Naive B cell (primary cell): ENCODE measurements around the gene AXIN2. TPM values are rescaled to one million over a fixed set of nuclear protein-coding genes. Genes with fewer than 3 reads are reported as not detected.
"Not testable (repeated sequence)": the region's sequence is repeated elsewhere in the genome, so short reads cannot be mapped to it uniquely, and the experiment has no call there.

Source experiments
- ATAC-seq, 2 donors: fragments of 150-1000 bp; cut with Tn5 transposase; 2 replicates each; pipeline ENCODE4 v1.10.0; 2021; ENCODE audit warnings: low read depth in 2 of 2, mild to moderate bottlenecking in 2 of 2, moderate library complexity in 2 of 2
- DNase-seq: peaks from one replicate; pipeline ENCODE4 v3.0.0; 2022
- H3K27ac Mint-ChIP-seq, 6 donors: one replicate each; pipeline ENCODE4 v1.8.0; 2020 to 2022; ENCODE audit warnings: mild to moderate bottlenecking in 6 of 6, mixed read lengths in 6 of 6, moderate library complexity in 5 of 6, inconsistent platforms in 2 of 6
- H3K27me3 Mint-ChIP-seq, 3 donors: one replicate each; pipeline ENCODE4 v1.8.0; 2021 to 2022; ENCODE audit warnings: mixed read lengths in 3 of 3, mild to moderate bottlenecking in 1 of 3
- H3K36me3 Mint-ChIP-seq, 2 donors: one replicate each; pipeline ENCODE4 v1.8.0; 2020 to 2022; ENCODE audit warnings: mixed read lengths in 2 of 2, inconsistent platforms in 1 of 2, mild to moderate bottlenecking in 1 of 2
- H3K4me1 Mint-ChIP-seq, 3 donors: one replicate each; pipeline ENCODE4 v1.8.0; 2020 to 2022; ENCODE audit warnings: mixed read lengths in 3 of 3, inconsistent platforms in 1 of 3, mild to moderate bottlenecking in 1 of 3, moderate library complexity in 1 of 3
- H3K4me3 Mint-ChIP-seq, 8 donors: one replicate each; pipeline ENCODE4 v1.8.0; 2020 to 2022; ENCODE audit warnings: mild to moderate bottlenecking in 8 of 8, mixed read lengths in 8 of 8, moderate library complexity in 8 of 8, inconsistent platforms in 2 of 8
- H3K9me3 Mint-ChIP-seq, 7 donors: one replicate each; pipeline ENCODE4 v1.8.0; 2020 to 2022; ENCODE audit warnings: mixed read lengths in 7 of 7, mild to moderate bottlenecking in 5 of 7, inconsistent platforms in 2 of 7, moderate library complexity in 1 of 7
- polyA plus RNA-seq, 6 donors: library from polyadenylated mRNA; unstranded; fragments of 300-500 nt; fragmentation: Illumina TruSeq; gene quantifications; one replicate each; pipeline ENCODE4 v1.2.3, GENCODE V29; 2021; ENCODE audit warnings: low read depth in 6 of 6

The AXIN2 gene
- polyA plus RNA-seq, 6 donors from 2014 or later: 0.08 to 4.7 (median 0.69) TPM; not detected in 3

DNA sequence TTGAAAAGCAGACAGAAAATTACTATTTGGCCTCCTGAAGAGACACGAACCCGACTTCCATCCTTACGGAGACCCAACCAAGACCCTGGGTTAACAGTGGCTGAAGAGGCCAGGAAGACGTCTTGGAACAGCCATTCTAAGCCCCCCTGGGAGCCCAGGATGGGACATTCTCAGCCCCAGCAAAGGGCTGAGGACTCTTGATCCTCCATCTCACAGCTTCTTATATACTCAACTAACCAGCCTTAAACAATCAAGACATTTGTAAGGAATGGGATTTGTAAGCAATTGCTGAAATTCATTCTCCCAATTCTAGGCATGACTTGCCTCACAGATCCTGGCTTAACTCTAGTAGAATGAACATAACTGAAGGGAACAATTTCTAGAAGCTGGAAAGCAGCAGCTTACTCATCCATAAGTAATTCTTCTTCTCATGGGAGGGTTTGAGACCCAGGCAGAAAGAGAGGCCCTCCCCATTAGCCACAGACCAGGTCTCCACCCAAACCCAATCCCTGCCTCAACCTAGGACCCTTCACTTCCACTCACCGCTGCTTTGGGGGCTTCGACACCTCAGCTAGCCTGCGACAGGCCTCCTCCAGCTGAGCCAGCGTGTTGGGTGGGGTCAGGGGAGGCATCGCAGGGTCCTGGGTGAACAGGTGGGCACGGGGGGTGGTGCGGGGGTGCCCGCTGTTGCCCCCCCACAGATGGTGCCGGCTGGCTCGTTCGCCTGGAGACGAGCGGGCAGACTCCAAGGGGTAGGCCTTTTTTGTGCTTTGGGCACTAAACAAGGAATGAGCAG, 25.5 kb downstream of the AXIN2 start:
- Mint-ChIP-seq H3K4me3 (no peak overlapping the region), H3K27me3 (peaks cover 0 to 1% (median 0%) of the 10 kb centered on the region in 3 donors), H3K27ac (no peak overlapping the region), H3K36me3 (no peaks in the 10 kb centered on the region), H3K9me3 (no peaks in the 10 kb centered on the region), H3K4me1 (no peaks in the 10 kb centered on the region)
- DNase-seq: no peak
- ATAC-seq: no peak

DNA sequence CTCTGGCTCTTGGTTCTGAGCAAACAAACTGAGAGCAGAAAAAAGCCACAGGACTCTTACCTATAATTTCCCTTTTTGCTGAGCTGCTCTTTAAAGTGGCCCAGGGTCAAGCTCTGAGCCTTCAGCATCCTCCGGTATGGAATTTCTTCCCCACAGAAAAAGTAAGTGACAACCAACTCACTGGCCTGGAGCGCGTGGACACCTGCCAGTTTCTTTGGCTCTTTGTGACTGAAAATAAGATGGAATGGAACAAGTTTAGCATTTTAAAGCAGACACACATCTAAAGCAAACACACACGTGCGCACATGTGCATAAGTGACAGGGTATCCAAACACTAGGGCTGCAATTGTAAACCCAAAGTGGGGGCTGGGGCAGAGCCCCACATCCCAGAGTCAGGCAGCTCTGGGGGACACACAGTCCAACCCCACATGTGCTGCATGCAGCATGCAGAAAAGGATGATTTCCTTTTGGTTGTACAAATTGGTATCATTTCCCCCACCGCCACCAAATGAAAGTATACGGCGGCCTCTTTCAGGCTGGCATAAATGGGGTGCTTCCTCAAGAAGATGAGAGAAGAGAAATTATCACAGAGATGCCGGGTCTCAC, 27.5 kb downstream of the AXIN2 start:
- DNase-seq (no peak), ATAC-seq (no peak)
- Mint-ChIP-seq H3K4me3 (no peak overlapping the region), H3K36me3 (no peaks in the 10 kb centered on the region), H3K9me3 (no peaks in the 10 kb centered on the region), H3K4me1 (no peaks in the 10 kb centered on the region), H3K27ac (no peak overlapping the region), H3K27me3 (no peaks in the 10 kb centered on the region)

DNA sequence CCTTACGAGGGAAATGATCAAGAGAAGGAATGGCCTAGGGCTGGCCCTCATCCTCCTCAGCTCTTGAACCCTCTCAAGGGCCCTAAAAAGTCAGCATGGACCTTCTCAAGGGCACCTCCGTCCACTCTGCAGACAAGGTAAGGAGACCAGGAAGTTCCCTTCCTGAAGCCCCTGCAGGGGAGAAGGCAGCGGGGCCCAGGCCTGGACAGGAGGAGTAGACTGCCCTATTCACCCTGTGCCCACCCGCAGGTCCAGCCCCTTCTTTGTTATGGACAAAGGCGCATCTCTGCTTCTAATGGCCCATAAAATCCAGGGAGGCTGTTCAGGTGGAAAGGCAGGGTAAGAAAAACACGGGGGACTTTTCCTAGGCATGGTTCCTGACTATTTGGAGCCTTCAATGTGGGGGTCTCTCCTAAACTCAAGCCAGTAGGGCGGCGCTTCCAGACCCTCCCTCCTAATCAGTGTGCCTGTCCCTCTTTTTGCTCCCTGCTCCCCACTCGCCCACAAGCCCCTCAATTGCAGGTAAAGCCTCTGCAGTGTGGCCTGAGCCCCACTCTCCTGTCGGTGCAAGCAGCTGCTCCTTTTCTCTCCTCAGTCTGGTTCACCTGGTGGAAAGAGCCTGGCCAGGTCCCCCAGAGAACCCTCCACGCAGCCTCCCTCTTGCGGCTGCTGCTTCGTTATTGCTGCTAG, 28.2 kb downstream of the AXIN2 start:
- Mint-ChIP-seq H3K4me3 (no peak overlapping the region), H3K9me3 (no peaks in the 10 kb centered on the region), H3K36me3 (no peaks in the 10 kb centered on the region), H3K27me3 (no peaks in the 10 kb centered on the region), H3K27ac (peak overlapping the region in 1 of 6 donors; percentile 6), H3K4me1 (no peaks in the 10 kb centered on the region)
- no peak for DNase-seq
- no peak for ATAC-seq

DNA sequence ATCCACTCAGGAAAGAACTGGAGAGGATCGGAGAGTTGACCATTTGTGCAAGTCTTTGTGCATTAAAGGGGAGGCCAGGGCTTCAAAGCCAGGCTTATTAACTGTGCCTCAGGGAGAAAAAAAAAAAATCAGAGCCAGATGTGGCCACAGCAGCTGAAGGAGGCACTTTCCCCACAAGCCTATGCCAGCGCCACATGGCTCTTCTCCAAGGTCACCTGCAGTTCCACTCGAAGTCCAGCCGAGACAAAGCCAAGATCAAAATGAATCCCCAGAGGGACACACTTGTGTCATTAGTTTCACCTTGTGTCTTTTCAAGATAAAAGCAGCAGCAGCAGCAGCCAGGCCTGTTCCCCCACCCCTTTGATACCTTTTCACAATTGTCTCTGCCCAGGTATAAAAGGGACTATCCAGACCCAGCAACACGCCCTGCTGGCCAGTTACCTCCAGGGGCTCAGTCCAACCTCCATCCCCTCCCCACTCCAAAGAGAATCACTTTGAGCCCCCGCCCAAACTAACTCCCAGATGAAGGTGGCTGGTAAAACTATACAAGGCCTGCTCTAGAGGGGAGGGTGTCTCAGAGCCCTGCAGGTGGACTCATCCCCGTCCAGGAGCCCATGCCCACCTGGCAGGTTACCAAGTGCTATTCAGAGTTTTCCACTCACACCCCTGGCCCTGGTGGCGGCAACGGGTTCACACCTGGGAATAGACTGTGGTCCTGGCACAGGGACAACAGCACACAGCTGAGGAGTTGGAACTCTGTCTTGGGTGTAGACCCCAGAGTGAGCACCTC, 29.2 kb downstream of the AXIN2 start:
- H3K27ac Mint-ChIP-seq: peak overlapping the region in 1 of 6 donors; percentile 12
- no peaks in the 10 kb centered on the region for H3K4me1 Mint-ChIP-seq
- H3K36me3 Mint-ChIP-seq: no peaks in the 10 kb centered on the region
- no peak for DNase-seq
- ATAC-seq: no peak
- H3K27me3 Mint-ChIP-seq: no peaks in the 10 kb centered on the region
- no peaks in the 10 kb centered on the region for H3K9me3 Mint-ChIP-seq
- no peak overlapping the region for H3K4me3 Mint-ChIP-seq

DNA sequence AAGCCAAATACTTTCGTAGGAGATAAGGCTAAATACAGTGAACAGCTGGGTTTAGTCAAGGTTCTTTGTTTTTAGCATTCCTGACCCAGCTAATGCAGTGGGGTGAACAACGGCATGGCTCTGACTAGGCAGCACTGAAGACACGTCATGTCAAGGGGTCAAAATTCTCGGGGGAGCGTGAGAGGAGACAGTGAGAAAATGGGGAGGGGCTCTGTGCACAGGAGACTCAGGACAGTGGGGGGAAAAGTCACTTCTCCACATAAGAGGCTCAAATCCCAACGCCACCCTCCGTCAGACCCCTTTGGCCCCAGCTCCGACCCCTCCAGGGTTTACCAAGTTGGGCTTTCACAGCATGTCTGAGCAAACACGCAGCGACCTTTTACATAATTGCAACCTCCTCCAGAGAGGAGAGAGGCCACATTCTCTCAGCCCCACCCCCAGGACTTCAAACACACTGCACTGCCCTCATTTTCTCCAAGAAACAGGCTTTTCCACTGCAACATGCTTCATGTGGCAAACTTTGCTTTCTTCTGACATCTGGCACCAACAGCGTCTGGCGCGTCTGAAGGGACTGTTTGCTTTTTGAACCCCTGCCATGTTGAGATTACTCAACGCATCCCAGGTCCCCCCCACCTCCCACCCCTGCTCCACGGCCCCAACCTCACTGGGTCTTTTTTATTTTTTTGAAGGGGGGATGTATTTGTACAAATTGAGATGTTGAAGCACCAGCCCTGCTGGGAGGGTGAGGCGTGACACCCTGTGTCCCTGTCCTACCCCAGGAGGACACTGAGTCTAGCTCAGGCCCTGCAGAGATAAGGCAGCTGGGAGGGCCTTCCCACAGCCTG, 30.0 kb downstream of the AXIN2 start:
- Mint-ChIP-seq H3K27ac (peak overlapping the region in 1 of 6 donors; percentile 12), H3K4me3 (no peak overlapping the region), H3K27me3 (no peaks in the 10 kb centered on the region), H3K36me3 (no peaks in the 10 kb centered on the region), H3K4me1 (no peaks in the 10 kb centered on the region), H3K9me3 (no peaks in the 10 kb centered on the region)
- ATAC-seq (no peak), DNase-seq (no peak)

DNA sequence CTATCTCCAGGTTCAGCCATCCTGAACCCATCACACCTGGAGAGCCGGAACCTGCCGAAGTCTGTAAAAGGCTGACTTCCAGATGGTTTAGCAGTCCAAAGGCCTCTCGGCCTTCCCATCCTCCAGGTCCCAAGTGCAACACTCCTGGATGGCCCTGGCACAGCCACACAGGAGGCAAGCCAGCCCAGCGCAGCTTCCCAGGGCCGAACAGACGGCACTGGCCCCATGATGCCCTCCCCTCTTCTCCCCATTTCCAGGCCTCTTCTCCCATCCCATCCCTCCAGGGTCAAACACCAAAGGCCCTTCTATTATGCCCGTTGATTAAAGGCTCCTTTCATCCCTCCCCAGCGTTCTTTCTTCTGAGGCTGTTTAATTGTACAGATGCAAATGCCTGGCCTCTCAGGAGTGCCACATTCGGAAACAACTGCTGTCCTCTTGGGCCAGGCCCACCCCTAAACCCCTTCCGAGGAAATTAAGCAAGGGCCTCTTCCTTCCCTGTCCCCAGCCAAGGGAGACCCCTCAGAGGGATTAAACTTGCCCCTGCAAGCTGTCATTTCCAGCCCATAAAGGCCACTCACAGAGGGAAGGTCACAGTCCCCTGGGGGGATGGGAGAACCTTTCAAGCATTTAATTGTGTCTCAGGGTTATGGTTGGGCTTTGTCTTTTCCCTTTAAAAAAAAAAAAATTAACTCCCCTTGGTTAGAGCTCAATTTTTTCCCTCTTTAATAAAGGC, 30.8 kb downstream of the AXIN2 start:
- peak overlapping the region in 1 of 6 donors; percentile 96 for H3K27ac Mint-ChIP-seq
- no peaks in the 10 kb centered on the region for H3K27me3 Mint-ChIP-seq
- no peaks in the 10 kb centered on the region for H3K9me3 Mint-ChIP-seq
- ATAC-seq: no peak
- DNase-seq: no peak
- no peaks in the 10 kb centered on the region for H3K4me1 Mint-ChIP-seq
- H3K36me3 Mint-ChIP-seq: no peaks in the 10 kb centered on the region
- no peak overlapping the region for H3K4me3 Mint-ChIP-seq

DNA sequence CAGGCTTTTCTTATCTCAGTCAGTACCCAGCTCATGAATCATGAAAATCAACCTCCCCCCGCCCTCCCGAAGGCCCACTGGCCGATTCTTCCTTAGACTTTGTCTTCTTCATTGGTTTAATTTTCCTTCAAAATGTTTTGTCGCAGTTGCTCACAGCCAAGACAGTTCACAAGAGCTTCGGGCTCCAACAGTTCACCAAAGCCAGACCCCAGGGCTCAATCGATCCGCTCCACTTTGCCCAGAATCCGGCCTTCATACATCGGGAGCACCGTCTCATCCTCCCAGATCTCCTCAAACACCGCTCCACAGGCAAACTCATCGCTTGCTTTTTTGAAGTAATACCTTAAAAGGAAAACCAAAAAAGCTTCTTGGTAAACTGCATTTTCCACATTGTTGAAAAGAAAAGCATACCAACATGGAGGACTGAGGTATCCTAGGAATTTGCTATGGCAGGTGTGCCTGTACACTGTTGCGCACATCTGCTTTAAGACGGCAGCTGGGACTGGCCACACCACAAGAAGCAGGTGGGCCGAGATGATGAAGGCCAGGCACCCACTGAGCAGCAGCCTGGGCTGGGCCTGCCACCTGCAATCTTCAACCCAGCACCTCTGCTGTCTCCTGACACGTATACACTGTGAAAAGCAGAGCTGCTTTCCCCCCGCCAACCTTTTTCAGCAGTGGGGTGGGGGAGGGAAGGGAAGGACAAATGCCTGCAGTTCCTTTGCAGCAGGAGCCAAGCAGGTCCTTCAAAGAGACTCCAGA, 31.5 kb downstream of the AXIN2 start:
- DNase-seq: no peak
- no peaks in the 10 kb centered on the region for H3K4me1 Mint-ChIP-seq
- no peaks in the 10 kb centered on the region for H3K36me3 Mint-ChIP-seq
- ATAC-seq: no peak
- no peak overlapping the region for H3K4me3 Mint-ChIP-seq
- H3K27me3 Mint-ChIP-seq: no peaks in the 10 kb centered on the region
- H3K9me3 Mint-ChIP-seq: no peaks in the 10 kb centered on the region
- H3K27ac Mint-ChIP-seq: peak overlapping the region in 1 of 6 donors; percentile 89

DNA sequence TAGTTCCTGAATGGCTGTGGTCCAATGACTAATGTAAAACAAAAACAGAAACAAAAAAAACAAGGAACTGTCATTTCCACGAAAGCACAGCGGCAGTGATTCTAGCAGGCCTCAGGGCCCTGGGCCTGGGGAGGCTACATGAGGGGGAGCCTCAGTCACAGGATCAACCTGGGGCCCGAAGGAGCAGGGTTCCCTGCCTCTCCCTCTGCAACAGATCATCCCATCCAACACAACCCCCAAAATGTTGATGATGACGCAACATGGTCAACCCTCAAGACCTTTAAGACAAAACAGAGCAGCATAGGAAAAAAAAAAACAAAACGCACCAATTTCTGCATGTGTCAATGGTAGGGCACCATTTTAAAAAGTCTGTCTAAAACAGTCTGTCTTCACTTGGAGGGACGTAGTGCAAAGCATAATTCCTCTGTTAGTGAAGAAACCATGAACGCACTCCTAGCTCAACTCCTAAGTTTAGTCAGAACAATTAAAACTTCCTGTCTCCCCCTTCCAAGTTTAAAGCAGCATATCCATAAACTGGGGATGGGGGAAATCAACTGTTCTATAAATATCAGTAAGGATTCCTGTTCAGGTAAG, 32.3 kb downstream of the AXIN2 start:
- no peak for DNase-seq
- ATAC-seq: no peak
- H3K27ac Mint-ChIP-seq: no peak overlapping the region
- H3K27me3 Mint-ChIP-seq: no peaks in the 10 kb centered on the region
- H3K4me3 Mint-ChIP-seq: no peak overlapping the region
- H3K36me3 Mint-ChIP-seq: no peaks in the 10 kb centered on the region
- H3K4me1 Mint-ChIP-seq: no peaks in the 10 kb centered on the region
- no peaks in the 10 kb centered on the region for H3K9me3 Mint-ChIP-seq

DNA sequence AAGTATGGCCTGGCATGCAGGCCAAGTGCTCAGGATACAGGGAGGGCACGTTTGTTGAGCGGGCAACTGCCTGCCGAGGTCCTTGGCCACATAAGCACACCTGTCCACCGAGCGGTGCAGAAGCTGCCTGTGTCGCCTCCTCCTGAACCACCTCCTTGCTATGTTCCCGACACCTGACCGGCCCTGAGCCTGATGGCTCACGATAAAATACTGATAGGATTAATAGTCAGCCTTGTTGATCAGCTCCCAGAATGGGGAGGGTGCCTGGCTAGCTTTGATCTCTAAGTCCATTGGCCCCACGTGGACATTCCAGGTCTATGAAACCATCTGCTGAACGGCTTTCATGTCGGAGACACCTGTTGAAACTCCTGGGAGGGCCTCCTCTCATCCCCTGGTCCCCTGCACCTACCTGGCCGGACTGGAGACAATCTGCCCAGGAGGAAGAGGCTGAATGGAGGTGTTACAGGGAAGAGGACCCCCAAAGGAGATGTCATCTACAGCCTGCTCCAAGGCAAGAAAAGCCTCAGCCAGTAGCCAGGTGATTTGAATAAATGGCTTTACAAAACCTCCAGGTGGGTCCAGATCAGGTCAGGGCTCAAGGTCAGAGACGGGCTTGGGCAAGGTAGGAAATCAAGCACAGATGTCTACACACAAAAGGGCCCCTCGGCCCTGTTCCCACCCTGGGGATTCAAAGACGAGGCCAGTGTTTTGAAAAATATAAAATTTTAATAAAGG, 33.4 kb downstream of the AXIN2 start:
- ATAC-seq (no peak), DNase-seq (no peak)
- Mint-ChIP-seq H3K36me3 (no peaks in the 10 kb centered on the region), H3K27me3 (no peaks in the 10 kb centered on the region), H3K4me3 (no peak overlapping the region), H3K4me1 (no peaks in the 10 kb centered on the region), H3K9me3 (no peaks in the 10 kb centered on the region), H3K27ac (peak overlapping the region in 1 of 6 donors; percentile 64)

DNA sequence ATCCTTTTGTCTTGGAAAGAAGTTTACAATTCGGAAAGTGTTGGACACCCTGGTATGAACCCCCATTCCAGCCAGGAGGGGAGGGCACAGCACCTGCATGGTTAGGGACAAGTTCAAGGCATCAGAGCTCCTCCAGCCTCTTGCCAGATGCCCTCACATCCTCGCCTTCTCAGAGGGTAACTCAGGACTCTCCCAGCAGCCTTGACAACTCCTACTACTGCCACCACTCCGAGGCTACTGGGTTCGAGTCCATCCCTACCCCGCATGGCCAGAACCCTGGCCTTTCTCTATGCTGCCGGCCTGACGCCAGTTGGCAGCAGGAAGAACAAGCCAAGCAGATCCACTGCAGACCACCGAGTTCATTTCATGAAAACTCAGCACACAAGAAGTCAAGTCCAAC, 34.1 kb downstream of the AXIN2 start:
- Mint-ChIP-seq H3K4me3 (no peak overlapping the region), H3K9me3 (no peaks in the 10 kb centered on the region), H3K27ac (no peak overlapping the region), H3K4me1 (no peaks in the 10 kb centered on the region), H3K27me3 (no peaks in the 10 kb centered on the region), H3K36me3 (no peaks in the 10 kb centered on the region)
- no peak for ATAC-seq
- no peak for DNase-seq

DNA sequence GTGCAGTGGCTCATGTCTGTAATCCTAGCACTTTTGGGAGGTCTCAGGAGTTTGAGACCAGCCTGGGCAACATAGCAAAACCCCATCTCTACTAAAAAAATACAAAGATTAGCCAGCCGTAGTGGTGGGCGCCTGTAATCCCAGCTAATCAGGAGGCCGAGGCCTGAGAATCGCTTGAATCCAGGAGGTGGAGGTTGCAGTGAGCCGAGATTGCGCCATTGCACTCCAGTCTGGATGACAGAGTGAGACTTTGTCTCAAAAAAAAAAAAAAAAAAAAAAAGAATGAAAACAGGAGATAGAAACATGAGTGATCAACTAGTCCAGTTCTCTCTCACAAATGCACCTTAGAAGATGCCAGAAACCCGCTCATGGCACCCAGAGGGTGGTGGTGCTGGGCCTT, 34.6 kb downstream of the AXIN2 start:
- not testable (repeated sequence) for H3K27me3 Mint-ChIP-seq, DNase-seq, H3K9me3 Mint-ChIP-seq, H3K4me1 Mint-ChIP-seq, H3K4me3 Mint-ChIP-seq, ATAC-seq, H3K27ac Mint-ChIP-seq, H3K36me3 Mint-ChIP-seq
